T-cell (primary cell): ENCODE measurements around the gene RABGAP1L. TPM values are rescaled to one million over a fixed set of nuclear protein-coding genes. Genes with fewer than 3 reads are reported as not detected.

ENCODE experiments used
- ATAC-seq, 4 experiments: fragments of 200-7000 bp in 3 of 4; fragments of 150-1000 bp in 1 of 4; cut with Tn5 transposase; replicated peaks in 1 of 4; 1 replicate in 3 of 4; 2 replicates in 1 of 4; pipeline ENCODE4 v1.10.0; 2021; ENCODE audit warnings: moderate library complexity in 3 of 4, mild to moderate bottlenecking in 2 of 4, moderate number of reproducible peaks in 1 of 4
- CTCF ChIA-PET, 2 donors: fragments of 300-600 bp; sonication (Branson Sonifier 250); formaldehyde crosslinking; loops; one replicate each; lab custom pipeline; 2022; ENCODE audit warnings: antibody characterized with exemption in 2 of 2; lab: Charles Lee
- POLR2A ChIA-PET, 2 donors: fragments of 300-600 bp; sonication (Branson Sonifier 250); formaldehyde crosslinking; loops; one replicate each; lab custom pipeline; 2022; ENCODE audit warnings: antibody characterized with exemption in 2 of 2; lab: Charles Lee
- DNase-seq, 35 experiments: peaks; one replicate each; pipeline versions ENCODE4 v3.0.0 to v3.0.0-alpha.2; 2013 to 2023
- H3K27ac ChIP-seq: one replicate; pipeline ENCODE4 v1.5.1; 2013; ENCODE audit warnings: low read length
- H3K27me3 ChIP-seq, 2 experiments: replicated peaks in 1 of 2; 1 replicate in 1 of 2; 2 replicates in 1 of 2; pipeline versions ENCODE4 v1.6.1 to v1.7.0; 2013; ENCODE audit warnings: low read length in 1 of 2, mixed read lengths in 1 of 2; ENCODE audit not compliant: control insufficient read depth in 2 of 2, insufficient read depth in 2 of 2; ENCODE audit errors: extremely low read depth in 1 of 2
- H3K36me3 ChIP-seq, 2 donors: 1 replicate in 1 of 2; 2 replicates in 1 of 2; pipeline versions ENCODE4 v1.6.1 to v1.7.0; 2013; ENCODE audit warnings: low read length in 1 of 2; ENCODE audit not compliant: control insufficient read depth in 2 of 2, insufficient read depth in 1 of 2; ENCODE audit errors: extremely low read depth in 1 of 2
- H3K4me1 ChIP-seq, 2 experiments: 1 replicate in 1 of 2; 2 replicates in 1 of 2; pipeline versions ENCODE4 v1.6.1 to v1.7.0; 2013; ENCODE audit warnings: low read length in 2 of 2, mixed read lengths in 1 of 2; ENCODE audit not compliant: insufficient read depth in 2 of 2, control insufficient read depth in 1 of 2; ENCODE audit errors: extremely low read depth in 1 of 2
- H3K4me3 ChIP-seq, 2 donors: 1 replicate in 1 of 2; 2 replicates in 1 of 2; pipeline versions ENCODE4 v1.5.1 to v1.7.0; 2013; ENCODE audit warnings: mild to moderate bottlenecking in 2 of 2, low read length in 1 of 2, moderate library complexity in 1 of 2; ENCODE audit not compliant: control insufficient read depth in 1 of 2; ENCODE audit errors: extremely low read depth in 1 of 2
- H3K9me3 ChIP-seq: 2 replicates; pipeline ENCODE4 v1.7.0; 2013
- H3K27ac Mint-ChIP-seq, 2 donors: one replicate each; pipeline ENCODE4 v1.8.0; 2020 to 2021; ENCODE audit warnings: mild to moderate bottlenecking in 2 of 2, mixed read lengths in 2 of 2
- H3K27me3 Mint-ChIP-seq, 2 donors: one replicate each; pipeline ENCODE4 v1.8.0; 2021 to 2022; ENCODE audit warnings: mixed read lengths in 2 of 2
- H3K36me3 Mint-ChIP-seq: one replicate; pipeline ENCODE4 v1.8.0; 2021; ENCODE audit warnings: mixed read lengths
- H3K4me1 Mint-ChIP-seq, 3 donors: one replicate each; pipeline ENCODE4 v1.8.0; 2020 to 2022; ENCODE audit warnings: mixed read lengths in 3 of 3, mild to moderate bottlenecking in 1 of 3
- H3K4me3 Mint-ChIP-seq, 3 donors: one replicate each; pipeline ENCODE4 v1.8.0; 2020 to 2022; ENCODE audit warnings: mild to moderate bottlenecking in 3 of 3, mixed read lengths in 3 of 3, moderate library complexity in 3 of 3
- H3K9me3 Mint-ChIP-seq, 3 donors: one replicate each; pipeline ENCODE4 v1.8.0; 2020 to 2022; ENCODE audit warnings: mixed read lengths in 3 of 3
- WGBS: methylation state at CpG from one replicate; pipeline ENCODE4 v1.1.5; 2013; ENCODE audit warnings: missing lambda C conversion rate; ENCODE audit not compliant: insufficient coverage; 5-methylcytosine and 5-hydroxymethylcytosine counted together
- total RNA-seq, 35 experiments: library from RNA in 6 of 35; stranded (reverse) in 6 of 35; fragments of 120-200 nt in 1 of 35; gene quantifications; one replicate each; pipeline versions ENCODE4 v1.2.1 to v1.2.4 and lab custom pipeline; 2013 to 2026

Gene RABGAP1L
- total RNA-seq, 5 donors from 2014 or later (not counting 1 experiment from before 2014, with no cell fraction given): 75.0 to 108 (median 82.3) TPM

DNA sequence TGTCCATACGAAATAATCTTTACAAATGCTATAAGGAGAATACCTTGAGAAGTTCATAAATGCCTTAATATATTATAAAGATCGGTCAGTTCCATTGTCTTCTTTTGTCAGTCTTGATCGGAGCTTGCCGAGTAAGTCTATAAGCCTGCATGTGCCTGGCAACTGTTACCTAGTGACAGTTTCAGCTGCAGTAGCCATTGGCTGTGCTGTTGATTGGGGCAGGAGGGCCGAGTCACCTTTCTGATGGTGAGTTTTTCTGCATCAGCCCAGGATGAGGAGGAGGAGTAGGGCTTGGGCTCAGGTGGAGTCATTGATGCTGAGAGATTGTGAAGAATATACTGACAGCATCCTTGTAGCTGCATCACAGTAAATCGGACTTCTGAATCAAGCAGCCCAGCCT, 286.5 kb downstream of the RABGAP1L start:
- WGBS: 98% methylated on average over 5 of the region's 6 CpGs
- Mint-ChIP-seq H3K36me3 (peaks cover 12% of the 10 kb centered on the region), H3K27me3 (no peaks in the 10 kb centered on the region), H3K9me3 (peaks cover 0 to 3% (median 0%) of the 10 kb centered on the region in 3 donors), H3K27ac (no peak overlapping the region), H3K4me1 (peaks cover 0 to 2% (median 2%) of the 10 kb centered on the region in 3 donors), H3K4me3 (no peak overlapping the region)
- POLR2A ChIA-PET: no interaction called here
- ATAC-seq (no peak), DNase-seq (no peak)
- Histone ChIP-seq H3K4me1 (no peaks in the 10 kb centered on the region), H3K4me3 (no peak overlapping the region), H3K9me3 (no peaks in the 10 kb centered on the region), H3K27ac (no peak overlapping the region), H3K36me3 (peaks cover 3 to 4% of the 10 kb centered on the region in 2 donors), H3K27me3 (no peaks in the 10 kb centered on the region)
- CTCF ChIA-PET: no interaction called here

DNA sequence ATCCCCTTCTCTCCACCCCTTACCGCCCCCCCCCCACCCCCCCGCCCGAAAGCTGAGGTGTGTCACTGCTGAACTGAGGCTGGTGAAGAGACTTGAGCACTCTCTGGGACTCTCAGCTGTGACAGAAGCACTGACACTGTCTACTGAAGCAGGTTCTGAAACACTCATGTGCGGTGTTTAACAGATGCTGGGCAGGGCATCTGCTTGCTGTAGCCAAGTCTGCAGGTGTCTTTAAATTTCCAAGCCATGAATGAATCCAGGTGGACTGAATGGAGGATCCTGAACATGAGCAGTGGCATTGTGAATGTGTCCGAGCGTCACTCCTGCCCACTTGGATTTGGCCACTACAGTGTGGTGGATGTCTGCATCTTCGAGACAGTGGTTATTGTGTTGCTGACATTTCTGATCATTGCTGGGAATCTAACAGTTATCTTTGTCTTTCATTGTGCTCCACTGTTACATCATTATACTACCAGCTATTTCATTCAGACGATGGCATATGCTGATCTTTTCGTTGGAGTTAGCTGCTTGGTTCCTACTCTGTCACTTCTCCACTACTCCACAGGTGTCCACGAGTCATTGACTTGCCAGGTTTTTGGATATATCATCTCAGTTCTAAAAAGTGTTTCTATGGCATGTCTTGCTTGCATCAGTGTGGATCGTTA, 288.7 kb downstream of the RABGAP1L start, which contains the start of gene GPR52:
TSS of gene GPR52 (plus strand) at position 99 of the 665 bp plus-strand sequence. CDS start at position 247, 148 bp downstream.
- peaks cover 12% of the 10 kb centered on the region for H3K36me3 Mint-ChIP-seq
- DNase-seq (no peak), ATAC-seq (no peak)
- Histone ChIP-seq H3K9me3 (no peaks in the 10 kb centered on the region), H3K27ac (no peak within 1 kb of the TSS), H3K36me3 (peaks cover 3 to 4% of the 10 kb centered on the region in 2 donors), H3K4me1 (no peaks in the 10 kb centered on the region), H3K4me3 (no peak within 1 kb of the TSS), H3K27me3 (no peaks in the 10 kb centered on the region)
- POLR2A ChIA-PET: no interaction called here
- CTCF ChIA-PET: no interaction called here
- no peak within 1 kb of the TSS for H3K4me3 Mint-ChIP-seq
- H3K4me1 Mint-ChIP-seq: peaks cover 0 to 2% (median 2%) of the 10 kb centered on the region in 3 donors
- no peak within 1 kb of the TSS for H3K27ac Mint-ChIP-seq
- H3K9me3 Mint-ChIP-seq: peaks cover 0 to 3% (median 0%) of the 10 kb centered on the region in 3 donors
- no peaks in the 10 kb centered on the region for H3K27me3 Mint-ChIP-seq
- 100% methylated on average over 4 of the region's 11 CpGs for WGBS

DNA sequence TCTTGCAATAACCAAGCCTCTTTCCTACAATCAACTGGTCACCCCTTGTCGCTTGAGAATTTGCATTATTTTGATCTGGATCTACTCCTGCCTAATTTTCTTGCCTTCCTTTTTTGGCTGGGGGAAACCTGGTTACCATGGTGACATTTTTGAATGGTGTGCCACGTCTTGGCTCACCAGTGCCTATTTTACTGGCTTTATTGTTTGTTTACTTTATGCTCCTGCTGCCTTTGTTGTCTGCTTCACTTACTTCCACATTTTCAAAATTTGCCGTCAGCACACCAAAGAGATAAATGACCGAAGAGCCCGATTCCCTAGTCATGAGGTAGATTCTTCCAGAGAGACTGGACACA, 289.2 kb downstream of the RABGAP1L start:
- ChIA-PET POLR2A (no interaction called here), CTCF (no interaction called here)
- ATAC-seq: no peak
- no peaks in the 10 kb centered on the region for H3K4me1 ChIP-seq
- H3K36me3 Mint-ChIP-seq: peaks cover 12% of the 10 kb centered on the region
- no peak overlapping the region for H3K4me3 Mint-ChIP-seq
- H3K27ac ChIP-seq: no peak overlapping the region
- no peaks in the 10 kb centered on the region for H3K9me3 ChIP-seq
- peaks cover 0 to 2% (median 0%) of the 10 kb centered on the region in 3 donors for H3K9me3 Mint-ChIP-seq
- peaks cover 3 to 4% of the 10 kb centered on the region in 2 donors for H3K36me3 ChIP-seq
- no peak for DNase-seq
- no peak overlapping the region for H3K27ac Mint-ChIP-seq
- no peaks in the 10 kb centered on the region for H3K27me3 ChIP-seq
- no peaks in the 10 kb centered on the region for H3K27me3 Mint-ChIP-seq
- peaks cover 0 to 2% (median 2%) of the 10 kb centered on the region in 3 donors for H3K4me1 Mint-ChIP-seq
- WGBS: 100% methylated on average over 1 of the region's 5 CpGs
- H3K4me3 ChIP-seq: no peak overlapping the region

DNA sequence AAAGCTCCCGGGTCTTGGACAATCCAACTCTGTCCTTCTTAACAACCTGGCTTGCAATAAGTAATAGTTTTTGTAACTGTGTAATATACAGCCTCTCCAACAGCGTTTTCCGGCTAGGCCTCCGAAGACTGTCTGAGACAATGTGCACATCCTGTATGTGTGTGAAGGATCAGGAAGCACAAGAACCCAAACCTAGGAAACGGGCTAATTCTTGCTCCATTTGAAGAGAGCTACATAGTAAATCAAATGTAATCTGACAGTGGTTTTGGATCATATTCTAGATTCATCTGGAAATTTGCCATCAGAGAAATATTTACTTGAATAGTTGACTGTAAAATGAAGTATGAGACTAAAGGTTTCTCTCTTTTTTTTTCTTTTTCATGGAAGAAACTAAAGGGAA, 289.7 kb downstream of the RABGAP1L start:
- ChIA-PET CTCF (no interaction called here), POLR2A (no interaction called here)
- DNase-seq: no peak
- WGBS: 100% methylated on average over 1 of the region's 5 CpGs
- H3K27me3 Mint-ChIP-seq: no peaks in the 10 kb centered on the region
- Histone ChIP-seq H3K4me1 (no peaks in the 10 kb centered on the region), H3K36me3 (peaks cover 3 to 4% of the 10 kb centered on the region in 2 donors), H3K4me3 (no peak overlapping the region), H3K27me3 (no peaks in the 10 kb centered on the region), H3K9me3 (no peaks in the 10 kb centered on the region), H3K27ac (no peak overlapping the region)
- H3K4me1 Mint-ChIP-seq: peaks cover 0 to 2% (median 0%) of the 10 kb centered on the region in 3 donors
- H3K9me3 Mint-ChIP-seq: no peaks in the 10 kb centered on the region
- peaks cover 12% of the 10 kb centered on the region for H3K36me3 Mint-ChIP-seq
- no peak overlapping the region for H3K4me3 Mint-ChIP-seq
- H3K27ac Mint-ChIP-seq: no peak overlapping the region
- ATAC-seq: no peak

DNA sequence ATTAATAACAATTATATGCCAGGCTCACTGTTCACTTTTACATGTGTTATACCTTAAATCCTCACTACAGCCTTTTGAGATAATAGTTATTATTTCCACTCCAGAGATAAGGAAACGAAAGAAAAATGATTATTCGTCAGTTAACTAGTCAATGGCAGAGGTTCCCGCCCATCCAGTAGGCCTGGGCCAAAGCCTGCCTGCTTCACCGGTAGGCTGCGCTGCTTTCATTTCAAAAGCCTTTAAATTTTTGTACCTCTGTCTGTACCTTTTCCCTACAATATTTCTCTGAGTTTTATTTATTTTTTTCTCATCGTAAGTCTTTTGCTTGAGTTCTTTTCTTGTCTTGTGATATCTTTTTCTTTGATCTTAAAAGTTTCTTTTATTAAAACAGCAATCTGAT, 292.1 kb downstream of the RABGAP1L start:
- DNase-seq (no peak), ATAC-seq (no peak)
- 97% methylated on average over 5 of the region's 6 CpGs for WGBS
- H3K9me3 Mint-ChIP-seq: no peaks in the 10 kb centered on the region
- H3K27me3 Mint-ChIP-seq: no peaks in the 10 kb centered on the region
- ChIA-PET POLR2A (no interaction called here), CTCF (no interaction called here)
- no peaks in the 10 kb centered on the region for H3K4me1 Mint-ChIP-seq
- peaks cover 12% of the 10 kb centered on the region for H3K36me3 Mint-ChIP-seq
- no peak overlapping the region for H3K4me3 Mint-ChIP-seq
- H3K27ac ChIP-seq: no peak overlapping the region
- peaks cover 3 to 4% of the 10 kb centered on the region in 2 donors for H3K36me3 ChIP-seq
- no peak overlapping the region for H3K27ac Mint-ChIP-seq
- no peak overlapping the region for H3K4me3 ChIP-seq
- no peaks in the 10 kb centered on the region for H3K4me1 ChIP-seq
- no peaks in the 10 kb centered on the region for H3K9me3 ChIP-seq
- H3K27me3 ChIP-seq: no peaks in the 10 kb centered on the region

DNA sequence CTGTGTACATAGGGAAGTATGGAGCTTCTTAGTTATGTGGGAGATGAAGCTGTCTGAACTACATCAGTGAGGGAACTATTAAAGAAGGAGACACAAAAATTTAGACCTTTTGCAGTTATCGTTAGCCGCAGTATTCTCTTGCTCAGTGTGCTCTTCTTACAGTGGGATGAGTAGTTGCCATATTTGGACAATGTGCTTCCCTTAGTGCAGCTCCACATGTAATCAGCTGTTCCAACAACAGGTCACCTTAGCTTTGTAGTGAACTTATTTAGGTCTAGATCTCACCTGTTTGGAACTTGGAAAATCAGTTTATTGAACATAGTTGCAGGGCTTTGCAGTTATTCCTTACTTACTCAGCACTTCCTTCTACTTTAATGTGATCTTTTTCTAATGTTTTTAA, 306.5 kb downstream of the RABGAP1L start:
- Mint-ChIP-seq H3K27ac (no peak overlapping the region), H3K36me3 (peaks cover 41% of the 10 kb centered on the region), H3K4me1 (no peaks in the 10 kb centered on the region), H3K4me3 (no peak overlapping the region), H3K9me3 (peaks cover 0 to 8% (median 0%) of the 10 kb centered on the region in 3 donors), H3K27me3 (no peaks in the 10 kb centered on the region)
- ATAC-seq (no peak), DNase-seq (no peak)
- ChIA-PET CTCF (no interaction called here), POLR2A (no interaction called here)
- Histone ChIP-seq H3K36me3 (no peaks in the 10 kb centered on the region), H3K4me3 (no peak overlapping the region), H3K27ac (no peak overlapping the region), H3K4me1 (no peaks in the 10 kb centered on the region), H3K27me3 (no peaks in the 10 kb centered on the region), H3K9me3 (no peaks in the 10 kb centered on the region)
- no CpG with 5 or more reads among the region's 2 CpGs for WGBS
